ENCODE data around the gene ADGRF5. TPM values are rescaled to one million over a fixed set of nuclear protein-coding genes. Genes with fewer than 3 reads are reported as not detected.

The ADGRF5 gene
- polyA plus RNA-seq, 1 donor, result 28.9 TPM

- no peak for DNase-seq
Observed at GRCh38 chr6:46932526-46933319, 11.0 kb upstream of the ADGRF5 start.

- DNase-seq, result no peak
Observed at GRCh38 chr6:46931416-46931815, 9.7 kb upstream of the ADGRF5 start.

GRCh38 chr6:46930331-46930730 is 8.6 kb upstream of the ADGRF5 start:
- no peak for DNase-seq

GRCh38 chr6:46927066-46927465 is 5.3 kb upstream of the ADGRF5 start:
- DNase-seq, result no peak

GRCh38 chr6:46926481-46926880 is 4.7 kb upstream of the ADGRF5 start:
- DNase-seq, result no peak

GRCh38 chr6:46925563-46926253 is 4.0 kb upstream of the ADGRF5 start:
- DNase-seq, result no peak

GRCh38 chr6:46923476-46923875 is 1.7 kb upstream of the ADGRF5 start:
- no peak for DNase-seq

GRCh38 chr6:46921059-46921458 is 679 bp downstream of the ADGRF5 start:
- DNase-seq, result no peak

GRCh38 chr6:46918806-46919205 is 2.9 kb downstream of the ADGRF5 start:
- no peak for DNase-seq

- DNase-seq, result no peak
Observed at GRCh38 chr6:46917002-46917545, 4.7 kb downstream of the ADGRF5 start.

- DNase-seq, result no peak
Observed at GRCh38 chr6:46915866-46916265, 5.9 kb downstream of the ADGRF5 start.

- DNase-seq, result no peak
Observed at GRCh38 chr6:46915380-46915779, 6.4 kb downstream of the ADGRF5 start.

GRCh38 chr6:46914279-46914810 is 7.4 kb downstream of the ADGRF5 start:
- DNase-seq, result no peak

- DNase-seq, result no peak
Observed at GRCh38 chr6:46909371-46909770, 12.4 kb downstream of the ADGRF5 start.

GRCh38 chr6:46906776-46907175 is 15.0 kb downstream of the ADGRF5 start:
- DNase-seq, result no peak

- DNase-seq, result no peak
Observed at GRCh38 chr6:46904117-46904516, 17.6 kb downstream of the ADGRF5 start.

GRCh38 chr6:46903175-46903574 is 18.6 kb downstream of the ADGRF5 start:
- no peak for DNase-seq

- no peak for DNase-seq
Observed at GRCh38 chr6:46901882-46902314, 19.8 kb downstream of the ADGRF5 start.

- no peak for DNase-seq
Observed at GRCh38 chr6:46900266-46900665, 21.5 kb downstream of the ADGRF5 start.

- no peak for DNase-seq
Observed at GRCh38 chr6:46899659-46900058, 22.1 kb downstream of the ADGRF5 start.

- DNase-seq, result no peak
Observed at GRCh38 chr6:46898006-46898405, 23.7 kb downstream of the ADGRF5 start.

- DNase-seq, result no peak
Observed at GRCh38 chr6:46896871-46897270, 24.9 kb downstream of the ADGRF5 start.

GRCh38 chr6:46895930-46896329 is 25.8 kb downstream of the ADGRF5 start:
- no peak for DNase-seq

- no peak for DNase-seq
Observed at GRCh38 chr6:46894433-46894832, 27.3 kb downstream of the ADGRF5 start.
